HuH-7 (cell line): ENCODE results near the gene PRKN.

Experiments
- DNase-seq: peaks from one replicate; pipeline ENCODE4 v3.0.0; 2011; ENCODE audit warnings: low spot score

Gene PRKN

DNA sequence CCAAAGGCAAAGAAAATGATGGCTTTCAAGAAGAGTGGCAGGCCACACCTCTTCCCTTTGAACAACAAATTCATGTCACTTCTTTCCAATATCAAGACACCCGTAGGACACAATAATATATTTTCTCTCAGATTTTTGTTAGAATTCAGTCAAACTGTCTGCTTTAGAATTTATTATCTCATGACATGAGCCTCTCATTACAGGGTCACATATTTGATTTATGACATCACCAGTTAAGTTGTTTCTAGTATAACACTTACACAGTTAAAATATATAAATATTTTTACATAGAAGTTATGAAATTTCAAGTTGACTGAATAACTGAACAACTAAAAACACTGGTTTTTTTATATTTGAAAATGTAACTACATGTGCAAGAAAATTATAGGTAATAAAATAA, 1133.2 kb downstream of the PRKN start:
- no peak for DNase-seq

DNA sequence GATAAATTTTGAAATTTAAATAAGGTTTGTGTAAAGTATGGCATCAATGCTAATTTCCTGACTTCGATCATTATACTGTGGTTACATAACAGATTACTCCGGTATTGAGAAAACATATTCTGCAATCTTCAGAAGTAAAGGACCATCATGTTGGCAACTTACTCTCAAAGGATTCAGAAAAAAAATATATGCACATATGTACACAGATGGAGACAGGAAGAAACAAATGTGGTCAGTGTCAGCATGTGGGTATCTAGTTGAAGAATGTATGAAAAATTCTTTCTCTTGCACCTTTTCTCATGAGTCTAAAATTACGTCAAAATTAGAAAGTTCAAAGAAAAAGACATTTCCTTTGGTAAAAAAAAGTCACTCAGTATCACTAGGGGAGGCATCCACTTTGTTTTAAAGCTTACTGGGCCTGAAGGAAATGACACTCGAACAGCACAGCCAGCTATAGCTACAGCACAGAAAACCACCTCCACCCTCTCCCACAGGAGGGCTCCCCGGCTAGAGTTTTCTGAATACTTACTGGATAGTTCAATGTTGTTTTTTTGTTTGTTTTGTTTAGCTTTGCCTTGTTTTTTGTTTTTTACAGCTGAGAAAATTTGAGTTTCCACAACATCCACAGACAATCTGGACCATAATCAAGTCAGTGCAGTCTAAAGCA, 1136.5 kb downstream of the PRKN start:
- no peak for DNase-seq

DNA sequence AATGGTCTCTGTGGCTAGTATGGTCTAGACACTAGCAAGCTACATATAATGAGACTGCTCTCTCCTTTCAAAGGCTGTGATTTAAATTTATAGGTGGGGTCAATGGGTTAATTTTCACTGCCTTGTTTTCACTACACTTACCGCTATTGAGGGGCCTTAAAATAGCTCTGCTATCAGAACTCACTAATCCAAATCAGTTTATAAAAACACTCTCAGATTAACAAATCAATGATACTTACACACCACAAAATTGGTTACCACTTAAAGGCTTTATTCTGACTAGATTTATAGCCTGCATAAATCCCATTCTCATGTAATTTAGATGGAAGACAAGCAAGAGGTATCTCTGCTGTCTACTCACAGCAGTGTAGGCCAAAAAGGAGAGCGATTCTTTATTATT, 1140.7 kb downstream of the PRKN start:
- DNase-seq, result no peak

DNA sequence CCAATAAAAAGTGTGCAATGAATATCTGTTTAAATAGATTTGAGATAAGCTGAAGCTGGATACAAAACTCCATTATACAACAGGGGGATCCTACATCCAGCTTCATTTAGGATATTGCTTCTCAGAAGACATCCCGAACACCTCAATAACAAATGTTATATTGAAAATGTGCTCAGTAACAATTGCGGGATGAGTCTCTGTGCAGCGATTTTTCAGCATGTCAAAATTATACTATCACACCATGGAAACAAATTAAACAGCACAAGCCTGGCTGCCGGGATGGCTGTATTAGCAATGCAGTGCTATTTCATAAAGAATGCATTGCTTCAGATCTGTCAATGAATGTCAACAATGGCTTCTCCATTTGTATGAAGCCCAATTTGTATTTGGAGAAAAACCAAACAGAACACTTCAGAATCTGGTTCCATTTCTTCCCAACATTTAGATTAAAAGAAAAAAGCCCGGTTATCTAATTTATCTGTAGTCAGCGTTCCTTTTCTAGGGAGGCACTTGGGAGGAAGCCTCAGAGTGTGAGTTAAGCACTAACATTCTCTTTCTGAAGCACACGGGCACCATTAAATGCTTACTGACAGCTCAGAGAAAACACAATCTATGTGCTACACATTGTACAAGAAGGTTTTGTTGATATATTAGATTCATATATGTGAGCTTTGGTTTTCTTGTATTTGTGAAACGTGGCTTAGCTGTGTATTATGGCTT, 1142.8 kb downstream of the PRKN start:
- DNase-seq, result no peak

DNA sequence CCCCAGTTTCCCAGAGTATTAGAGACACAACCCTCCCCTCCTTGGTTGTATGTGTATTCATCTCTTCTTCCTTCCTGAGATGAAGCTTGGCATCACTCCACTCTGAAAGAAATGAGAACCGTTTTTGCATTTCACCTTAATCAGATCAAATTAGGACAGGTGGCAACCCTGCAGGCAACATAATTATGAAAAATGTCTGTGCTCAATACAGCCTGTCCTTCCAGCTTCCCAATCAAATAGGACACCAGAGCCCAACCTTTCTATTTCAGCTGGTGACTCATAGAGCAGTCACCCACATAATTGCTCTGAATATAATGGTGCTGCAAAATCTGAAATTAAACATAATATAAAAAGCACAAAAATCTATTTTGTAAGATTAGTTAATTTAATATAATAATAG, 1143.5 kb downstream of the PRKN start:
- DNase-seq, result no peak

DNA sequence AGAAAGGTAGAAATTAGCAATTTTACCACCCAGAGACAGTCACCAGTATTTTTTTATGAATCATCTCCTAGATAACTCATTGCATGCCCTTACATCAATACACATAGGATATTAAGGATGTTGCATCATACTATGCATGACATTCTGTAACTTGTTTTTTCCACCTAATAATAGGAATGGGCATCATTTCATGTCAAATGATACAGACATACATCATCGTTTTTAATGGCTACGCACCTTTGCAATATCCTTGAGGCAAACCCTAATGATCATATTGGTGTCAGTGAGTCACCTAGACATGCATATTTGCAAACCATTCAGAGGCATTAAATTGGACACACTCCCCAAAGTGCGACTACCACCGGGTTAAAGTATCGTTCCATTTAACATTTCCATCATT, 1144.0 kb downstream of the PRKN start:
- no peak for DNase-seq

DNA sequence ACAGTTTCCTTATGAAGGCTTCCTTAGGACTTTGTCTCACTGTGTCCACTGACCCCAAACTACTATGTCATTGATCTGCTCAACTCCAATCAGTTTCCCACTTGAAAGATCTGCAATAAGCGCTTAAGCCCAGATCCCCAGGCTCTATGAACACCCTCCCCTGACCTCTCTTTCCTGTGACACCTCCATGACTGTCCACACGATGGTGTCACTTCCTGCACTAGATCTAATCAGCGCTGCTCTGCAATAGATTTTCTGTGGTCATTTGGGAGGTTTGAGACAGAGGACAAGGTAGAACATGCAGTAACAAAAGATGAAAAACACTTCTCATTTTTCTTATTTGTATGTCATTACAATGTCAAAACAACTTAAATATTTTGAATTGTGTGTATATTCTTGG, 1149.1 kb downstream of the PRKN start:
- DNase-seq, result no peak

DNA sequence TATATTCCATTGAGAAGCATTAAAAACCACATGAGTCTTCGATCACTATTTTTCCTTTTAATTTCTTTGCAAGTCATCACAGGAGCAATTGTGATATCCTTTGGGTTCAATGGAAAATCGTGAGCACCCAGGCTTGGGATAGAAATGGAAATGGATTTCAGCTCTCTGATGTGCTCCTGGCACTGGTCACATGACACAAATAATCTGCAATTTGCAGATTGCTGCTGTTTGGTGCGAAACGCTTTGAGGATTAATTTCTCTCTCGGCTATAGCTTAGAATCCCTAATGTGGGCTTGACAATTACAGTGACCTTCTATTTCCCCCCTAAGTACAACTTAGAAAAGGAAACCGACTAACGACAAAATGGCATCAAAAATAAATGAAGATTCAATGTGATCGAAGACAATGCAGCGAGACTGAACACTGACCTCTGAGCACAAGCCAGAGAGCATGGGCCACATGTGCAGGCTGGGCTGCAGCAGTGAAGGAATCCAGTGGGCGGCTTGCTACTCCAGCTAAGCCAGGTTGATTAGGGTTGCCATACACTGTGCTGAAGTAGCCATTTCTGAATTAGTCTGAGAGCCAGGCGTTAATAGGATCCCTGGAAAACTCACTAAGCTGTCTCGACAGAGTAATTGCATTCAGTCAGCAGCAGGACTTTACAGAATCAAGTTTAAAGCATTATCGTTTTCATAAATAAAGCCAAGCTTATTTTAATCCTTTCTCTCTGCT, 1151.9 kb downstream of the PRKN start:
- no peak for DNase-seq

DNA sequence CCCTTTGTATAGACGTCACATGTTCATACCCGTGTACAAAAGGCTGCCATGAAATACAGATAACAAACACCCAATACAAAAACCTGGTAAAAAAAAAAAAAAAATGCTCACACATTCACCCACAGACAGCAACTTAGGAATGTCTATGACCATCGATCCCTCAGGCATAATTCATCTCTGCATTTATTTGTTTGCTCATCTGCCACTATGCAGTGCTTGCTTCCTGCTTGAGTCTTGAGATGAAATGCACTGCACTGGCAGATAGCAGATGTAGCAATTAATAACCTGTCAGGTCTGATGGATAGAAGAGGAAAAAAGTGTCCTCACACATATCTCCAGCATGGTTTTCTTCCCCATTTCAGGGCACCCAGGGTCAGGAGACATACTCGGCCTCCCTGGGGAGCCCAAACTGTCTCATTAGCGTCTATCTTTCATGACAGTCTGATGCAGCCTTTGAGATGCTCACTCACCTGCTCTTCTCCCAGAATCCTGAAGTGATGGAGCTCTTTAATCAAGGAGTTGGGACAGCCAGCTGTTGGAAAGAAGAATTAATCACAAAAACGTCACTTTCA, 1158.6 kb downstream of the PRKN start:
- DNase-seq, result no peak

DNA sequence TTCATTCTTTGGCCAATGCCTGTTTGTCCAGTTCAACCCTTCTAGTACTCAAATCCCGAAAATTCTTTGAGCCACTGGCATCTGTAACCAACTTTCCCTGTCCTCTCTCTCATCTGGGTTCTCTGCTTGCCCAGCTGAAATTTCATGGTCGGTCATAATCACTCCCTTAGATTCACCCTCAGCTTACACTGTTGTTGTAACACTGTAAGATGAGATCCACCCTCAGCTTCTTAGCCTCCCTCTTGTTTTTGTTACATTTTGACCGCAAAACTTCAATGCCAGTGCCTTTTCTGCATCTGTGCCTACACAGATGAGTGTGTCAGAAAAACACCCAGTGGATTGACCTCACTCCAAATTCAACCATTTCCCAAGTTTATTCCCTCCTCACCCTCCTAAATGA, 1162.6 kb downstream of the PRKN start:
- no peak for DNase-seq

DNA sequence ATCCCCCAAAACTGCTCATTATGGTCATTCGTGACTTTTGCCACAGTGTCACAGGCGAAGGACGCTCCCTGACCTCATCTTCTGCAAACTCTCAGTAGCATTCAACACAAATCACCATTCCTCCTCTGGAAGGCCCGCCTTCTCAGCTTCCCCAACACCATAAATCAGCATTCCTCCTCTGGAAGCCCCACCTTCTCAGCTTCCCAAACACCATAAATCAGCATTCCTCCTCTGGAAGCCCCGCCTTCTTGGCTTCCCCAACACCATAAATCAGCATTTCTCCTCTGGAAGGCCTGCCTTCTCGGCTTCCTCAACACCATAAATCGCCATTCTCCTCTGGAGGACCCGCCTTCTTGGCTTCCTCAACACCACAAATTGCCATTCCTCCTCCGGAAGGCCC, 1165.7 kb downstream of the PRKN start:
- no peak for DNase-seq

DNA sequence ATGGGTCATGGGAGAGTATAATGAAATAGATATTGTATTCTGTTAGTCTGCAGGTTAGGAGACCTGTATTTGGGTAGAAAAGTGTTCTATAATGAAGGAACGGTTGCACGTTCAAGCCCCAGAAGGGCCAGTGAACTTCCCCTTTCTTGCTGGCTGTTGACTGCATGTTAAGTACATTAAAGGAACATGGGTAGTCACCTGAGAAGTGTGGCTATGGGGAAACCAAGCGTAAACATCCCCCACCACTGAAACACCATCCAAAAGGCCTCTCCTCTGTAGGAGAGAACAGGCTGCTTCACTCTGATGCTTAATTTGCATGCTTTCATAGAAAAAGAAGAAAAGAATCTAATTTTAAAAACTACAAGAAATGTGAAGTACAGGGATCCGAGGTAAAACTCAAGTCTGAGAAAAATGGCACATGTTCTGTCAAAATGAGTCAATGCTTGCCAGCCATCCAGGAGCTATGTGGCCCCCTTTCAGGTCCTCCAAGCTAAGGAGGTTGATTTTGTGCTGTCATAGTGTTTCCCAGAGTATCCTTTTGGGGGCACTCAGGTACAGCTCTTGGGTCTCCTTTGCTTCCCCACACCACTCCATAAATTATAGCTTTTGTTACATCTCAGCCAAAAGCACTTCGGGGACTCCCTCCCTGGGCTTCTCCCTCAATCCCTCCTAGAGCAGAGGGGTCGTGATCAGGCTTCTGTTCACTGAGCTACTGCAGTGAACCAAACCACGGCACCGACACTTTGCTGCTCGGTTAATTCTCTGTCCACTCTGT, 1170.0 kb downstream of the PRKN start:
- no peak for DNase-seq

DNA sequence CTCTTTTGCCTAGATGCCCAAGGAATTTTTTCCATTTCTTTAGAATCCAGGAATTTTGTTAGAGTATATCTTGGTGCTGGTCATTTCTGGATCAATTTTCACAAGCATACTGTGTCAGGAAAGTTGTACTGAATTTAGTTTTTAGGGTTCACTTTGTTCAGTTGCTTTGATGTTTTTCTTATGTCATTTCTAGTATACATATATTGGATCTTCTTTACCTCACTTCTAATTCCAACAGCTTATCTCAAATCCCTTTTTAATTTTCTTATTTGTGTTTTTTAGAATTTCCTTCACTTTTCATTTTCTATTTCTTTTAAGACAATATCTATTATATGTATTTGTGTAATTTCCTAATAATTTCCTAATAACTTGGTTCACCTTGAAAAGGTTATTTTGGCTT, 1172.7 kb downstream of the PRKN start:
- DNase-seq, result no peak

DNA sequence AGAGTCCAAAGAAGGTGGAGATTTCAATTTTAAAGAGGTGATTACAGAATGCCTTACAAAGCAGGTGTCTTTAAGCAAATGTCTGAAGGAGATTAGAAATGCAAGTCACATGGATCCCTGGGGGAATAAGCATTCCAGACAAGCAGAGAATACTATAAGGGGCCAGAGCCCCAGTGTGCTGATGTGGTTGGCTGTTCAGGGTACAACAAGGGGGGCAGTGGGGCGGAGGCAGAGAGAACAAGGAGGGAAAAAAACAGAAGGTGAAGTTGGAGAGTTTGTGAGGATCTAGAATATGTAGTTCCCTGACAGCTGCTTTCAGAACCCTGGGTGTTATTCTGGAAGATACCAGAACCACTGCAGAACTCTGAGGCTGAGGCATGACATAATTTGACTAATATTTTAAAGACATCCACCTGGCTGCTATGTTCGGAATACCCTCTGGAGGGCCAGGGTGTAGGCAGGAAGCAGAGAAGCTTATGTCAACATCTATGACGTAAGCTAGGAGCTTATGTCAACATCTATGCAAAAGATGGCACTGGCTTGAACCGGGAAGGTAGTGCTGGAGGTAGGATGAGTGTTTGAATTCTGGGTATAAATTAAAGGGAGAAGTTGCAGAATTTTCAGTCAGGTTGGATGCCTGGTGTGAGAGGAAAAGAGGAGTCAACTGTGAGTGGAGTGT, 1177.5 kb downstream of the PRKN start:
- DNase-seq, result peak; percentile 10

DNA sequence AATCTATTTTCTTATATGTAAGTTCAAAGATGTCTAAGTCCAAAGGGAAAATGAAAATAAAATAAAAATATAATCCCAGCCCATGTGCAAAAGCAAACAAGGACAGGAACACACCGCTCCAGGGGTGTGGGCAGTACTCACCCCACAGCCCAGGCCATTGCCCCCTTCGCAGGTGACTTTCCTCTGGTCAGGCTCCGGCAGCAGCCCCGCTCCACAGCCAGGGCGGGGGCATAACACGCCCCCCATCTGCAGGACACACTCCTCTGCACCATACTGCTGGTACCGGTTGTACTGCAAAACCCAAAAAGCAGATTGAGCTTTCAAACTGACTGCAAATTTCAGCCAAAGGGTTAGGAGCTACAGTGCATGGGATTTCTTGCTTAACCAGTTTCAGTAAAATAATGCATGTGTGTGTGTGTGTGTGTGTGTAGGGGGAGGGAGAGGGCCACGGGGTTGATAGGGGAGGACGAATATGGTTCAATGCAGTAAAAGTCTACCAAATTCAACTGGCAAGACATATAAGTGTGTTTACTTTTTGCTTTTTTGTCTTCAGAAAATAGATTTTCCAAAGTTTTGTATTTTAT, 1178.8 kb downstream of the PRKN start:
- no peak for DNase-seq

DNA sequence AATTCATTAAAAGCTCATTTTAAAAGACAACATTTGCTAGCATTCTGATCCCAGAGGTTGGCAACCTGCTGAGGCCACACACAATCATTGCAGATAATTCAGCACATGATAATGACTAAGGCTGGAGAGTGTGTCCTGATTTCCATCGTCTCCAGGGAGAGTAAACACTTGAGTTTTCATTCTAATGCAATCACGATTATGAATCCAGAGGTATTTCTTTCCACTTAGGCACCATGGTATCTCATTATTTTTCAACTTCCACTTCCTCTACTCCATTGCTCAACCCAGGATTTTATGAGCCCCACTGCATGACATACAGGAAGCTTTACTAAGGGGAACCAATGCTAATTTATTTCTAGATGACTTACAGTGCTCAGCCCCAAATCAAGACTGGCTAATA, 1179.9 kb downstream of the PRKN start:
- DNase-seq, result no peak

DNA sequence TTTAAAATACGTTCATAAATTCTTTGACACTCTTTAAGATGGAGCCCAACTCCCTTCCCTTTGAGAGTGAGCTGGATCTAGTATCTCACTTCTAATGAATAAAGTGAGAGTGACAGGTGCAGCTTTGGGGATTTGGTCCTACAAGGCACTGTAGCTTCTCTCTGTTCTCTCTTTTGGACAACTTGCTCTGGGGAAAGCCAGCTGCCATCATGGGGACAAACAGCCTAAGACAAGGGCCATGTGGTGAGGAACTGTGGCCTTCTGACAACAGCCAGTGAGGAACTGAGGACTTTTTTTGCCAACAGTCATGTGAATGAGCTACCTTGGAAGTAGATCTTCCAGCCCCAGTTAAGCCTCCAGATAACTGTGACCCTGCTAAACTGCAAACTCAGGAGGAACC, 1180.9 kb downstream of the PRKN start:
- DNase-seq, result no peak

DNA sequence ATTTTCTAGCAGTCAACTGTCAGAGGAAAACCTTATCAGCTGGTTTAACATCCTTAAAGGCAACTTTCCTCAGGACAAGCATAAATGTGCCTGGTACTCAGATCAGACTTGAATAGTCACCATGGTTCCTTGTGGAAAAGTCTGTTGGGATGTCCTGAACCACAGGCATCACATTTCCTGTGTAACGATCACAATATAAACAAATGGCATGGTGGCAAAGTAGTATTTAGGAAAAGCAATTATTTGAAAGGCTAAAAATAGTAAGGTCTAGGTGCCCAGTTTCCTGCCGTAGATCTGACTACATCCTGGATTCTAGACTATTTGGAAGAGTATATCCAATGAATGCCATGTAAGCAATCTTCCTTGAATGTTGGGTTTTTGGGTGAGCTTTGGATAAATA, 1181.8 kb downstream of the PRKN start:
- no peak for DNase-seq

DNA sequence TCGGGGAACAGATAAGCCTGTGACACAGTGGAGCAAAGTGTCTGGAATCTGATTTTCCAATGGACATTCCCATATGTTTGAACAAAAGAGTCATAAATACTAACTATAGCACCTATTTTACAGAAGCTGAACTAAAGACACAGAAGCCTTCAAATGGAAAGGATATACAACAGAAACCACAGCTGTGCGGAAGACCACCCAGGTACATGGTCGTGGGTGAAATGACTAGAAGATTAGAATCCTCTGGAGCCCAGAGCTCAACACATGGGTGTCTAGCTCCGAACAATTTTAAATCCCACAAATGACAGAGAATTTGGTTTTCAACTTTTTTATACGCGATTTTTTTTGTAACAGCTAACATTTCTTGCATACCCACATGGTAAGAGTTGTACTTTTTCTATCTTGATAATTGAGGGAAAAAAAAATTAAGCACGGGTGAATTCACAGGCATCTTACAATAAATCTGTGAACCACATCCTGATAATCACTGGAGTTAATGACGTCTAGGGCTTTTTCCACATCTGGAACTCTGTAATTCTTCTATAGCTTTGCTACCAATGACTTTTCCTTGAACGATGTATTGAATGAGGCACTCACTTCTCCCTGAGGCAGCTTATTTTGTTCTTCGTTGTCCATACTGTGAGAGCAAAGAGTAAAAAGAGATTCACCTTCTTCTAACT, 1182.6 kb downstream of the PRKN start:
- DNase-seq, result no peak

DNA sequence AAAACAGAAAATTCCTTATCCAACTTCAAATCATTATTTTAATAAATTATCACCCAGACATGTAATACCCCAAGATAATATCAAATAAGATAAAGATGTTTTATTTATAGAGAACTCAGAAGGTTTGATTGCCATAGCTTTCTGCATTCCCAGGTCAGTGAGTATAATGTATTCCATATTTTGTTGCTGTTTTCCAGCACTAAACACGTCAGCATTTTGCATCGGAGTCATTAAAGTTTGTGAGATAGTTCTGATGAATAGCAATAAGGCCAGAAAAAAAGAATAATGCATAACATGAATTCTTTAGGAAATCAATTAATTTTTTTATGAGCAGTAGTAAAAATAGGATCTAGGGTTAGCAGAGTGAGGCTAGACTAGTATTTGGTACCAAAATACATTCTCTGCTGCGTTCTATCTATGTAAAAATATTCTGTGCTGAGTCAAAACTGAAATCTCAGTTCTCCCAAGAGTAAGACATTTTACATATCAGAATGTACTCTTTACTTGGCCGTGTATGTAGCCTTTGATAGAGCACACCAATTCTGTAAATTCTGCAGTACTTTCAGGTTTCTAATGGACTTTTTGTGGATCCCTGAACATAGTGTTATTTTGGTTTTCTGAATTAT, 1183.8 kb downstream of the PRKN start:
- DNase-seq, result no peak
